GM12878 (cell line): ENCODE results near the gene CDC42SE1. TPM values are rescaled to one million over a fixed set of nuclear protein-coding genes. Genes with fewer than 3 reads are reported as not detected.

ENCODE experiments used
- ATAC-seq: fragments of 200-7000 bp; cut with Tn5 transposase; 3 replicates; pipeline ENCODE4 v1.9.1; 2020; ENCODE audit warnings: mild to moderate bottlenecking, moderate library complexity
- BruUV-seq: library from RNA; stranded (reverse); fragments of 400-500 nt; replicated peaks from 2 replicates; lab custom pipeline; 2021; lab: Mats Ljungman, UMichigan
- CTCF ChIA-PET: fragments of 300-600 bp; sonication (Branson Sonifier 250); formaldehyde crosslinking; extraction: SDS; loops from one replicate; lab custom pipeline; 2021; ENCODE audit warnings: inconsistent platforms; lab: Yijun Ruan, JAX
- POLR2A ChIA-PET: fragments of 350-600 bp; formaldehyde crosslinking; extraction: SDS; loops from one replicate; lab custom pipeline; 2021; ENCODE audit warnings: inconsistent platforms; lab: Charles Lee
- RAD21 ChIA-PET: fragments of 300-600 bp; sonication (Branson Sonifier 250); formaldehyde crosslinking; loops from one replicate; lab custom pipeline; 2023; ENCODE audit warnings: antibody characterized with exemption; ENCODE audit not compliant: unreplicated experiment; lab: Charles Lee
- SMC1A ChIA-PET: fragments of 300-600 bp; sonication (Branson Sonifier 250); formaldehyde crosslinking; loops from one replicate; lab custom pipeline; 2023; ENCODE audit not compliant: unreplicated experiment, uncharacterized antibody; lab: Charles Lee
- DNase-seq: peaks from one replicate; pipeline ENCODE4 v3.0.0-alpha.2; 2011; ENCODE audit warnings: low read depth, low spot score
- FAIRE-seq: peaks from 3 replicates; lab custom pipeline; 2011; peaks lifted over from hg19 to GRCh38; lab: Jason Lieb, UNC
- H2AFZ ChIP-seq: 2 replicates; pipeline ENCODE4 v1.6.0; 2011; ENCODE audit warnings: low read depth, low read length, control low read depth; ENCODE audit not compliant: control insufficient read depth
- H3K27ac ChIP-seq: 2 replicates; pipeline ENCODE4 v1.5.1; 2011; ENCODE audit warnings: control low read depth; ENCODE audit not compliant: control insufficient read depth, insufficient read depth
- H3K27me3 ChIP-seq, 2 experiments: replicated peaks in 1 of 2; 2 replicates each; pipeline versions ENCODE4 v1.6.0 to v1.6.1; 2011; ENCODE audit warnings: low read length in 1 of 2; ENCODE audit not compliant: control insufficient read depth in 2 of 2, insufficient read depth in 2 of 2
- H3K36me3 ChIP-seq, 2 experiments: 2 replicates each; pipeline ENCODE4 v1.5.1; 2011; ENCODE audit warnings: low read length in 1 of 2; ENCODE audit not compliant: control insufficient read depth in 2 of 2, insufficient read depth in 2 of 2
- H3K4me1 ChIP-seq: 2 replicates; pipeline ENCODE4 v1.6.1; 2011; ENCODE audit warnings: mild to moderate bottlenecking, low read length, moderate library complexity, mixed read lengths; ENCODE audit not compliant: control insufficient read depth, insufficient read depth
- H3K4me2 ChIP-seq: 2 replicates; pipeline ENCODE4 v1.6.0; 2011; ENCODE audit warnings: control low read depth; ENCODE audit not compliant: control insufficient read depth, insufficient read depth
- H3K4me3 ChIP-seq: fragments of 200-600 bp; sonication (generic); 2 replicates; pipeline ENCODE4 v1.5.1; 2016
- H3K79me2 ChIP-seq: 2 replicates; pipeline ENCODE4 v1.6.0; 2011; ENCODE audit warnings: low read length; ENCODE audit not compliant: control insufficient read depth, insufficient read depth
- H3K9ac ChIP-seq: 2 replicates; pipeline ENCODE4 v1.8.0; 2011; ENCODE audit warnings: low read length, control low read depth, mixed read lengths; ENCODE audit not compliant: control insufficient read depth, insufficient read depth
- H3K9me3 ChIP-seq: replicated peaks from 3 replicates; pipeline ENCODE4 v1.5.1; 2011; ENCODE audit warnings: mild to moderate bottlenecking, low read length; ENCODE audit not compliant: control insufficient read depth, insufficient read depth
- H4K20me1 ChIP-seq: 2 replicates; pipeline ENCODE4 v1.6.0; 2011; ENCODE audit not compliant: control insufficient read depth, insufficient read depth
- BACH1 ChIP-seq: fragments of 450-650 bp; IDR thresholded peaks from 2 replicates; pipeline ENCODE4 v1.6.1; 2017; ENCODE audit warnings: mild to moderate bottlenecking, borderline replicate concordance
- BCL11A ChIP-seq: IDR thresholded peaks from 2 replicates; pipeline ENCODE4 v1.6.1; 2011; ENCODE audit warnings: low read depth, low read length
- CEBPB ChIP-seq, 2 experiments: fragments of 150-350 bp in 1 of 2; IDR thresholded peaks; 2 replicates each; pipeline ENCODE4 v1.6.1; 2012 to 2014; ENCODE audit warnings: low read depth in 2 of 2, low read length in 2 of 2, borderline replicate concordance in 1 of 2, inconsistent platforms in 1 of 2
- CREM ChIP-seq: IDR thresholded peaks from 2 replicates; pipeline ENCODE4 v1.6.1; 2014; ENCODE audit warnings: antibody characterized with exemption, low read depth
- ESRRA ChIP-seq: IDR thresholded peaks from 2 replicates; pipeline ENCODE4 v1.6.1; 2012; ENCODE audit warnings: mild to moderate bottlenecking, low read length, improper control_type of control experiment
- HCFC1 ChIP-seq: fragments of 150-350 bp; IDR thresholded peaks from 2 replicates; pipeline ENCODE4 v1.6.1; 2014; ENCODE audit warnings: low read length
- IKZF1 ChIP-seq: fragments of 450-650 bp; conservative IDR thresholded peaks from 2 replicates; pipeline ENCODE4 v1.6.1; 2017; ENCODE audit warnings: antibody characterized with exemption, mild to moderate bottlenecking
- NRF1 ChIP-seq: conservative IDR thresholded peaks from 2 replicates; pipeline ENCODE4 v1.6.1; 2011; ENCODE audit warnings: mild to moderate bottlenecking, low read depth, low read length, improper control_type of control experiment
- POLR2AphosphoS2 ChIP-seq: IDR thresholded peaks from 2 replicates; pipeline ENCODE4 v1.6.1; 2011; ENCODE audit warnings: low read depth, mild to moderate bottlenecking, low read length, improper control_type of control experiment, moderate library complexity
- RELA ChIP-seq: fragments of 450-650 bp; IDR thresholded peaks from 2 replicates; pipeline ENCODE4 v1.8.0; 2014; ENCODE audit warnings: borderline replicate concordance; ENCODE audit not compliant: partially characterized antibody
- WGBS: methylation state at CpG from one replicate; pipeline ENCODE4 v1.1.6; 2016; ENCODE audit warnings: low lambda C conversion rate; ENCODE audit not compliant: insufficient replicate concordance, insufficient coverage; ENCODE audit errors: missing lambda C conversion rate; 5-methylcytosine and 5-hydroxymethylcytosine counted together
- in situ Hi-C: fragments of 300-500 bp; cut with MboI; formaldehyde crosslinking; loops from 9 replicates; pipeline ENCODE4 v1.14.3; 2018; ENCODE audit warnings: mixed read lengths
- intact Hi-C: fragments of 100-400 bp; cut with micrococcal nuclease; formaldehyde crosslinking; loops from one replicate; pipeline ENCODE4 v1.14.2; 2022; ENCODE audit not compliant: unreplicated experiment
- polyA plus RNA-seq, 11 experiments: library from polyadenylated mRNA; depleted of rRNA in 4 of 11; unstranded in 6 of 11; stranded (reverse) in 5 of 11; fragments of >200 nt; fragmentation: Nextera tagmentation in 4 of 11; fragmentation: Illumina TruSeq in 1 of 11; extraction: Ambion mirVana in 4 of 11; extraction: Trizol in 1 of 11; gene quantifications; 1 replicate in 1 of 11; 2 replicates in 10 of 11; pipeline versions ENCODE4 v1.2.1 to v1.2.3, GENCODE V29; 2011 to 2016; ENCODE audit warnings: inconsistent platforms in 2 of 11, missing spikeins in 2 of 11, low read depth in 1 of 11
- total RNA-seq, 4 experiments: library from RNA; depleted of rRNA in 3 of 4; stranded (reverse); fragments of >200 nt in 3 of 4; fragmentation: Illumina TruSeq in 1 of 4; extraction: Trizol in 1 of 4; gene quantifications; 2 replicates each; pipeline versions ENCODE4 v1.2.1 to v1.2.3, GENCODE V29; 2013 to 2021
- TF ChIP-seq, protein P1 (sequence below): fragments of 450-650 bp; IDR thresholded peaks from 2 replicates; pipeline ENCODE4 v1.6.1; 2016; ENCODE audit warnings: mild to moderate bottlenecking, moderate library complexity, borderline replicate concordance
- TF ChIP-seq, protein P2 (sequence below): IDR thresholded peaks from 2 replicates; pipeline ENCODE4 v1.6.1; 2011; ENCODE audit warnings: borderline replicate concordance, low read depth, mild to moderate bottlenecking, moderate library complexity, mixed read lengths, low read length; ENCODE audit not compliant: insufficient read depth; ENCODE audit errors: extremely low read length
- TF ChIP-seq, protein P3 (sequence below): IDR thresholded peaks from 2 replicates; pipeline ENCODE4 v1.6.1; 2011; ENCODE audit warnings: low read depth, low read length, improper control_type of control experiment, borderline replicate concordance
- TF ChIP-seq, protein P4 (sequence below): fragments of 450-650 bp; IDR thresholded peaks from 2 replicates; pipeline ENCODE4 v1.6.1; 2016; ENCODE audit warnings: mild to moderate bottlenecking

Gene CDC42SE1
- total and polyA plus RNA-seq, 10 of the 15 experiments (the other 5 are each of a cell fraction or from before 2014, with no cell fraction given) = 35.7 to 112 (median 74.3) TPM

DNA sequence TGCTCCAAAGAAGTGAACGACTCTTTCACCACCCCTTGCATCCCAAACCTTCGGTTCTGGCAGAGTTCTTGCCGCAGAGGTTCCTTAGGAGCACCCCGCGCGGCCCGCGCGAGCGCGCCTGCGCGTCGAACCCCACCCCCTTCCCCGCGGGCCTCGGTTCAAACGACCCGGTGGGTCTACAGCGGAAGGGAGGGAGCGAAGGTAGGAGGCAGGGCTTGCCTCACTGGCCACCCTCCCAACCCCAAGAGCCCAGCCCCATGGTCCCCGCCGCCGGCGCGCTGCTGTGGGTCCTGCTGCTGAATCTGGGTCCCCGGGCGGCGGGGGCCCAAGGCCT lies 11.9 kb downstream of the CDC42SE1 start, which contains the start of gene C1orf56:
C1orf56 (plus strand) TSS at position 161 of the 334 bp plus-strand sequence; CDS start at position 258, 97 bp downstream.
- ChIA-PET SMC1A (interaction anchor here (0.8 to 2.8 kb wide), 5 partner anchors 9 to 52 kb away, joined by 3 to 9 read pairs (median 5); partner anchors contain the start of gene MLLT11), RAD21 (interaction anchor here (0.8 to 2.2 kb wide), 6 partner anchors 10 to 109 kb away, joined by 3 to 12 read pairs (median 5); partner anchors contain the start of genes MINDY1 and TNFAIP8L2), CTCF (interaction anchor here (0.6 to 9.5 kb wide), 16 partner anchors 9 to 956 kb away, joined by 3 to 76 read pairs (median 4); partner anchors contain the start of genes CDC42SE1, GABPB2, MINDY1 and MLLT11), POLR2A (interaction anchor here (0.6 to 5.6 kb wide), 5 partner anchors 8 to 222 kb away, joined by 3 to 65 read pairs (median 4); partner anchors contain the start of genes CDC42SE1, GABPB2 and MLLT11)
- Histone ChIP-seq H3K27me3 (no peaks in the 10 kb centered on the region), H3K9ac (peak within 1 kb of the TSS; percentile 66), H3K4me1 (peaks cover 8% of the 10 kb centered on the region; the same call in 1 of the 2 replicates), H2AFZ (peak within 1 kb of the TSS; percentile 82), H4K20me1 (no peaks in the 10 kb centered on the region; the same call in 1 of the 2 replicates), H3K27ac (peak within 1 kb of the TSS; percentile 49), H3K4me3 (peak within 1 kb of the TSS; percentile 87), H3K79me2 (no peaks in the 10 kb centered on the region), H3K36me3 (peaks cover 0 to 11% of the 10 kb centered on the region in 2 experiments; a peak in 2 of 4 replicates), H3K9me3 (no peaks in the 10 kb centered on the region), H3K4me2 (peak within 1 kb of the TSS; percentile 99)
- DNase-seq (no peak), ATAC-seq (peak; percentile 77), FAIRE-seq (no peak)
- BruUV-seq = no TSS peak
- intact Hi-C loops = no loop called here
- in situ Hi-C loops = no loop called here
- WGBS = 1% methylated on average over 29 of the region's 29 CpGs
- TF ChIP-seq NRF1 (peak; percentile 40), ESRRA (0 out of 2 replicates have a peak, but pooled peaks have one; percentile 40), IKZF1 (no peak), RELA (no peak), POLR2AphosphoS2 (no peak), HCFC1 (no peak), CREM (0 out of 2 replicates have a peak, but pooled peaks have one; percentile 4), BACH1 (0 out of 2 replicates have a peak, but pooled peaks have one; percentile 47), BCL11A (no peak), CEBPB (IDR thresholded peaks at IDR 0.05; ENCODE audit: borderline replicate concordance in 1 of 2, low read depth in 2 of 2, low read length in 2 of 2) (no peak)
- TF ChIP-seq, protein P1, sequence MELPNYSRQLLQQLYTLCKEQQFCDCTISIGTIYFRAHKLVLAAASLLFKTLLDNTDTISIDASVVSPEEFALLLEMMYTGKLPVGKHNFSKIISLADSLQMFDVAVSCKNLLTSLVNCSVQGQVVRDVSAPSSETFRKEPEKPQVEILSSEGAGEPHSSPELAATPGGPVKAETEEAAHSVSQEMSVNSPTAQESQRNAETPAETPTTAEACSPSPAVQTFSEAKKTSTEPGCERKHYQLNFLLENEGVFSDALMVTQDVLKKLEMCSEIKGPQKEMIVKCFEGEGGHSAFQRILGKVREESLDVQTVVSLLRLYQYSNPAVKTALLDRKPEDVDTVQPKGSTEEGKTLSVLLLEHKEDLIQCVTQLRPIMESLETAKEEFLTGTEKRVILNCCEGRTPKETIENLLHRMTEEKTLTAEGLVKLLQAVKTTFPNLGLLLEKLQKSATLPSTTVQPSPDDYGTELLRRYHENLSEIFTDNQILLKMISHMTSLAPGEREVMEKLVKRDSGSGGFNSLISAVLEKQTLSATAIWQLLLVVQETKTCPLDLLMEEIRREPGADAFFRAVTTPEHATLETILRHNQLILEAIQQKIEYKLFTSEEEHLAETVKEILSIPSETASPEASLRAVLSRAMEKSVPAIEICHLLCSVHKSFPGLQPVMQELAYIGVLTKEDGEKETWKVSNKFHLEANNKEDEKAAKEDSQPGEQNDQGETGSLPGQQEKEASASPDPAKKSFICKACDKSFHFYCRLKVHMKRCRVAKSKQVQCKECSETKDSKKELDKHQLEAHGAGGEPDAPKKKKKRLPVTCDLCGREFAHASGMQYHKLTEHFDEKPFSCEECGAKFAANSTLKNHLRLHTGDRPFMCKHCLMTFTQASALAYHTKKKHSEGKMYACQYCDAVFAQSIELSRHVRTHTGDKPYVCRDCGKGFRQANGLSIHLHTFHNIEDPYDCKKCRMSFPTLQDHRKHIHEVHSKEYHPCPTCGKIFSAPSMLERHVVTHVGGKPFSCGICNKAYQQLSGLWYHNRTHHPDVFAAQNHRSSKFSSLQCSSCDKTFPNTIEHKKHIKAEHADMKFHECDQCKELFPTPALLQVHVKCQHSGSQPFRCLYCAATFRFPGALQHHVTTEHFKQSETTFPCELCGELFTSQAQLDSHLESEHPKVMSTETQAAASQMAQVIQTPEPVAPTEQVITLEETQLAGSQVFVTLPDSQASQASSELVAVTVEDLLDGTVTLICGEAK = no peak
- TF ChIP-seq, protein P2, sequence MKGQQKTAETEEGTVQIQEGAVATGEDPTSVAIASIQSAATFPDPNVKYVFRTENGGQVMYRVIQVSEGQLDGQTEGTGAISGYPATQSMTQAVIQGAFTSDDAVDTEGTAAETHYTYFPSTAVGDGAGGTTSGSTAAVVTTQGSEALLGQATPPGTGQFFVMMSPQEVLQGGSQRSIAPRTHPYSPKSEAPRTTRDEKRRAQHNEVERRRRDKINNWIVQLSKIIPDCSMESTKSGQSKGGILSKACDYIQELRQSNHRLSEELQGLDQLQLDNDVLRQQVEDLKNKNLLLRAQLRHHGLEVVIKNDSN = no peak
- TF ChIP-seq, protein P3, sequence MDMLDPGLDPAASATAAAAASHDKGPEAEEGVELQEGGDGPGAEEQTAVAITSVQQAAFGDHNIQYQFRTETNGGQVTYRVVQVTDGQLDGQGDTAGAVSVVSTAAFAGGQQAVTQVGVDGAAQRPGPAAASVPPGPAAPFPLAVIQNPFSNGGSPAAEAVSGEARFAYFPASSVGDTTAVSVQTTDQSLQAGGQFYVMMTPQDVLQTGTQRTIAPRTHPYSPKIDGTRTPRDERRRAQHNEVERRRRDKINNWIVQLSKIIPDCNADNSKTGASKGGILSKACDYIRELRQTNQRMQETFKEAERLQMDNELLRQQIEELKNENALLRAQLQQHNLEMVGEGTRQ = no peak
- TF ChIP-seq, protein P4, sequence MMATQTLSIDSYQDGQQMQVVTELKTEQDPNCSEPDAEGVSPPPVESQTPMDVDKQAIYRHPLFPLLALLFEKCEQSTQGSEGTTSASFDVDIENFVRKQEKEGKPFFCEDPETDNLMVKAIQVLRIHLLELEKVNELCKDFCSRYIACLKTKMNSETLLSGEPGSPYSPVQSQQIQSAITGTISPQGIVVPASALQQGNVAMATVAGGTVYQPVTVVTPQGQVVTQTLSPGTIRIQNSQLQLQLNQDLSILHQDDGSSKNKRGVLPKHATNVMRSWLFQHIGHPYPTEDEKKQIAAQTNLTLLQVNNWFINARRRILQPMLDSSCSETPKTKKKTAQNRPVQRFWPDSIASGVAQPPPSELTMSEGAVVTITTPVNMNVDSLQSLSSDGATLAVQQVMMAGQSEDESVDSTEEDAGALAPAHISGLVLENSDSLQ = no peak
